Adrenal gland (tissue), 12 donors: Measurements from ENCODE around the gene VASH1. TPM values are rescaled to one million over a fixed set of nuclear protein-coding genes. Genes with fewer than 3 reads are reported as not detected.

Experiments used
- DNase-seq, 7 donors: peaks; one replicate each; pipeline ENCODE4 v3.0.0-alpha.2; 2019 to 2020
- H3K27ac ChIP-seq, 5 donors: fragments of 200-600 bp; sonication (generic) in 4 of 5; 1 replicate in 3 of 5; 2 replicates in 2 of 5; pipeline versions ENCODE4 v1.5.1 to v1.8.0; 2016 to 2020; ENCODE audit warnings: mild to moderate bottlenecking in 1 of 5
- H3K27me3 ChIP-seq: fragments of 200-600 bp; 2 replicates; pipeline ENCODE4 v1.8.0; 2021
- H3K36me3 ChIP-seq, 2 donors: fragments of 200-600 bp; replicated peaks in 1 of 2; 1 replicate in 1 of 2; 2 replicates in 1 of 2; pipeline versions ENCODE4 v1.5.1 to v1.8.0; 2018 to 2022
- H3K4me1 ChIP-seq, 2 donors: fragments of 200-600 bp; replicated peaks in 1 of 2; 1 replicate in 1 of 2; 2 replicates in 1 of 2; pipeline versions ENCODE4 v1.5.1 to v1.8.0; 2018 to 2021
- H3K4me3 ChIP-seq, 4 donors: fragments of 200-600 bp; sonication (generic) in 3 of 4; one replicate each; pipeline ENCODE4 v1.5.1; 2016 to 2018
- H3K9me3 ChIP-seq, 3 donors: fragments of 200-600 bp; sonication (generic) in 1 of 3; replicated peaks in 1 of 3; 1 replicate in 2 of 3; 2 replicates in 1 of 3; pipeline versions ENCODE4 v1.5.1 to v1.8.0; 2016 to 2021
- CTCF ChIP-seq, 6 experiments: fragments of 450-650 bp in 4 of 6; fragments of 200-600 bp in 2 of 6; sonication (generic) in 1 of 6; IDR thresholded peaks; 1 replicate in 5 of 6; 2 replicates in 1 of 6; pipeline versions ENCODE4 v1.5.1 to v1.8.0; 2016 to 2021; ENCODE audit warnings: antibody characterized with exemption in 6 of 6, mild to moderate bottlenecking in 2 of 6, moderate library complexity in 1 of 6
- POLR2A ChIP-seq, 2 donors: fragments of 450-650 bp; IDR thresholded peaks; one replicate each; pipeline ENCODE4 v1.6.1; 2017; ENCODE audit warnings: antibody characterized with exemption in 2 of 2, mild to moderate bottlenecking in 2 of 2, moderate library complexity in 1 of 2
- WGBS, 4 donors: extraction: QIAGEN DNeasy Blood & Tissue Kit in 2 of 4; methylation state at CpG; one replicate each; pipeline versions ENCODE4 v1.1.5 to v1.1.7; 2013 to 2017; 5-methylcytosine and 5-hydroxymethylcytosine counted together
- intact Hi-C, 2 donors: fragments of 100-400 bp; cut with DNase I; formaldehyde crosslinking; loops; one replicate each; pipeline versions ENCODE4 v1.14.1 to v1.15.0; 2022 to 2023
- polyA plus RNA-seq, 3 donors: library from polyadenylated mRNA; stranded (reverse); fragments of 200-250 nt in 2 of 3; fragments of 350-450 nt in 1 of 3; fragmentation: Illumina TruSeq in 1 of 3; extraction: RNeasy Lipid Tissue Mini Kit (QIAGEN cat#74804) in 1 of 3; gene quantifications; one replicate each; pipeline ENCODE4 v1.2.3, GENCODE V29; 2013 to 2014
- total RNA-seq, 9 donors: library from RNA; depleted of rRNA in 4 of 9; stranded (reverse); fragments of >200 nt in 4 of 9; fragments of 120-200 nt in 1 of 9; fragmentation: NEBNext Ultra II Directional in 1 of 9; extraction: Animal tissue kit (Norgen Biotek cat#: 25700) in 1 of 9; gene quantifications; one replicate each; pipeline versions ENCODE4 v1.1.0 to v1.2.4, GENCODE V29; 2013 to 2023
- donor health status: healthy with polysubstance abuse.
- donor health status: Bipolar disorder and iron deficiency.
- donor health status: DM: yes; HTN: yes; CAD: no.
- donor health status: DM: no; HTN: no; CAD: no.
- donor health status: DM: no; HTN: no; CAD: no.
- donor health status: DM: yes; HTN: yes; CAD: no.

VASH1 gene
- total and polyA plus RNA-seq, 12 donors: 13.6 to 58.5 (median 23.9) TPM

- Histone ChIP-seq H3K4me3 (no peak overlapping the region), H3K27ac (no peak overlapping the region), H3K4me1 (no peaks in the 10 kb centered on the region), H3K36me3 (no peaks in the 10 kb centered on the region), H3K27me3 (no peaks in the 10 kb centered on the region), H3K9me3 (no peaks in the 10 kb centered on the region)
- 74 to 81% (median 78%) methylated on average over 7 of the region's 7 CpGs for WGBS, 4 donors
- TF ChIP-seq POLR2A (IDR thresholded peaks at IDR 0.05) (no peak), CTCF (IDR thresholded peaks at IDR 0.05) (no peak)
- DNase-seq: peak in 1 of 7 donors; percentile 12
- intact Hi-C loops: no loop called here
Measured at GRCh38 chr14:76829650-76830421, 68.6 kb downstream of the VASH1 start.

GRCh38 chr14:76830556-76830955 is 69.3 kb downstream of the VASH1 start:
- DNase-seq: no peak
- Histone ChIP-seq H3K36me3 (no peaks in the 10 kb centered on the region), H3K4me3 (no peak overlapping the region), H3K4me1 (no peaks in the 10 kb centered on the region), H3K27me3 (no peaks in the 10 kb centered on the region), H3K27ac (no peak overlapping the region), H3K9me3 (no peaks in the 10 kb centered on the region)
- 93 to 95% (median 94%) methylated on average over 4 of the region's 4 CpGs for WGBS, 4 donors
- TF ChIP-seq POLR2A (IDR thresholded peaks at IDR 0.05) (no peak), CTCF (IDR thresholded peaks at IDR 0.05) (no peak)
- intact Hi-C loops: no loop called here

- no peaks in the 10 kb centered on the region for H3K27me3 ChIP-seq
- no peak overlapping the region for H3K4me3 ChIP-seq
- H3K27ac ChIP-seq: peak overlapping the region in 2 of 5 donors; percentile 43 to 52
- H3K9me3 ChIP-seq: no peaks in the 10 kb centered on the region
- H3K36me3 ChIP-seq: no peaks in the 10 kb centered on the region
- peak in 1 of 7 donors; percentile 30 for DNase-seq
- no peak for TF ChIP-seq POLR2A (IDR thresholded peaks at IDR 0.05)
- intact Hi-C loops: no loop called here
- no peaks in the 10 kb centered on the region for H3K4me1 ChIP-seq
- WGBS, 4 donors: 57 to 75% (median 64%) methylated on average over 1 of the region's 1 CpG
Measured at GRCh38 chr14:76832503-76832988, 71.3 kb downstream of the VASH1 start.

Other genes starting within 250 kb of the VASH1 start
- 10 to 100 TPM; 19.7 to 38.2 (median 31.5) TPM for gene ANGEL1, start 51.4 kb downstream of the VASH1 start, total RNA-seq
- 10 to 100 TPM; 11.8 to 21.5 (median 18.7) TPM for gene ANGEL1, start 51.4 kb downstream of the VASH1 start, polyA plus RNA-seq
- not detected for gene LRRC74A, start 64.9 kb downstream of the VASH1 start, total RNA-seq
- gene LRRC74A, start 64.9 kb downstream of the VASH1 start, polyA plus RNA-seq: not detected